HS-5 (cell line): ENCODE data around the gene MEN1.

ENCODE experiments used
- DNase-seq: peaks from one replicate; pipeline ENCODE4 v3.0.0-alpha.2; 2012; ENCODE audit warnings: low read depth

Gene MEN1

GRCh38 chr11:64801561-64802369 is 8.6 kb downstream of the MEN1 start:
- DNase-seq: no peak

- no peak for DNase-seq
These were observed 9.2 kb downstream of the MEN1 start for GRCh38 chr11:64801158-64801464.

- DNase-seq: no peak
These were observed 9.8 kb downstream of the MEN1 start for GRCh38 chr11:64800303-64801157.

GRCh38 chr11:64799623-64800302 is 10.6 kb downstream of the MEN1 start:
- no peak for DNase-seq

GRCh38 chr11:64799256-64799622 is 11.1 kb downstream of the MEN1 start:
- DNase-seq: no peak

GRCh38 chr11:64796757-64797541 is 13.4 kb downstream of the MEN1 start:
- DNase-seq: no peak

- no peak for DNase-seq
These were observed 14.1 kb downstream of the MEN1 start for GRCh38 chr11:64796047-64796756.

- DNase-seq: no peak
These were observed 15.8 kb downstream of the MEN1 start for GRCh38 chr11:64794526-64794925.

- no peak for DNase-seq
These were observed 16.8 kb downstream of the MEN1 start for GRCh38 chr11:64793271-64794160.

- no peak for DNase-seq
These were observed 17.9 kb downstream of the MEN1 start for GRCh38 chr11:64792482-64792881.

- DNase-seq: no peak
These were observed 18.5 kb downstream of the MEN1 start for GRCh38 chr11:64791781-64792291.

GRCh38 chr11:64790205-64791095 is 19.9 kb downstream of the MEN1 start:
- no peak for DNase-seq

- no peak for DNase-seq
These were observed 20.8 kb downstream of the MEN1 start for GRCh38 chr11:64789331-64790204.

- DNase-seq: no peak
These were observed 21.8 kb downstream of the MEN1 start for GRCh38 chr11:64788321-64789215.

- no peak for DNase-seq
These were observed 22.6 kb downstream of the MEN1 start for GRCh38 chr11:64787526-64788320.

GRCh38 chr11:64786308-64786707 is 24.0 kb downstream of the MEN1 start:
- no peak for DNase-seq
